Panc1 (cell line): ENCODE results near the gene FYCO1. TPM values are rescaled to one million over a fixed set of nuclear protein-coding genes. Genes with fewer than 3 reads are reported as not detected.

ENCODE experiments used
- ATAC-seq: fragments of 200-7000 bp; cut with Tn5 transposase; 2 replicates; pipeline ENCODE4 v1.9.1; 2020; ENCODE audit warnings: mild to moderate bottlenecking, moderate library complexity
- BruUV-seq: library from RNA; stranded (reverse); fragments of 400-500 nt; replicated peaks from 2 replicates; lab custom pipeline; 2021; lab: Mats Ljungman, UMichigan
- CTCF ChIA-PET: fragments of 300-600 bp; sonication (Branson Sonifier 250); formaldehyde crosslinking; loops from one replicate; lab custom pipeline; 2022; ENCODE audit warnings: antibody characterized with exemption; lab: Charles Lee
- POLR2A ChIA-PET: fragments of 300-600 bp; sonication (Branson Sonifier 250); formaldehyde crosslinking; loops from one replicate; lab custom pipeline; 2022; ENCODE audit warnings: antibody characterized with exemption; lab: Charles Lee
- DNase-seq: peaks from one replicate; pipeline ENCODE4 v3.0.0-alpha.2; 2010; ENCODE audit warnings: low read depth, low spot score
- H3K27ac ChIP-seq: 2 replicates; pipeline ENCODE4 v1.5.1; 2011; ENCODE audit warnings: mild to moderate bottlenecking, low read length, inconsistent platforms
- H3K27me3 ChIP-seq: fragments of 200-500 bp; sonication (Bioruptor generic); 2 replicates; pipeline ENCODE4 v1.6.0; 2014; ENCODE audit warnings: low read length, inconsistent platforms; ENCODE audit not compliant: control insufficient read depth, insufficient read depth
- H3K36me3 ChIP-seq: fragments of 200-500 bp; sonication (Bioruptor generic); 2 replicates; pipeline ENCODE4 v1.5.1; 2014; ENCODE audit warnings: inconsistent platforms, mild to moderate bottlenecking, low read length, moderate library complexity; ENCODE audit not compliant: control insufficient read depth, insufficient read depth
- H3K4me1 ChIP-seq: 2 replicates; pipeline ENCODE4 v1.5.1; 2011; ENCODE audit warnings: inconsistent platforms, mild to moderate bottlenecking, low read length, moderate library complexity; ENCODE audit not compliant: control insufficient read depth, insufficient read depth
- H3K4me3 ChIP-seq, 2 experiments: 2 replicates each; pipeline ENCODE4 v1.5.1; 2011 to 2012; ENCODE audit warnings: low read depth in 2 of 2, low read length in 2 of 2, mild to moderate bottlenecking in 2 of 2, inconsistent platforms in 1 of 2, moderate library complexity in 1 of 2
- H3K9me3 ChIP-seq: fragments of 200-500 bp; sonication (Bioruptor generic); 2 replicates; pipeline ENCODE4 v1.5.1; 2014; ENCODE audit warnings: low read depth, mild to moderate bottlenecking, inconsistent platforms, low read length, moderate library complexity; ENCODE audit not compliant: control insufficient read depth, insufficient read depth
- CTCF ChIP-seq: fragments of 450-650 bp; IDR thresholded peaks from 2 replicates; pipeline ENCODE4 v1.5.1; 2017; ENCODE audit warnings: mild to moderate bottlenecking
- POLR2AphosphoS5 ChIP-seq: IDR thresholded peaks from 2 replicates; pipeline ENCODE4 v1.6.1; 2012; ENCODE audit warnings: mild to moderate bottlenecking, low read depth, low read length, moderate library complexity
- REST ChIP-seq, 2 experiments: IDR thresholded peaks; 2 replicates each; pipeline ENCODE4 v1.6.1; 2011 to 2012; ENCODE audit warnings: low read depth in 2 of 2, control low read depth in 1 of 2, low read length in 1 of 2, mild to moderate bottlenecking in 1 of 2, moderate library complexity in 1 of 2; ENCODE audit not compliant: insufficient read depth in 1 of 2
- SIN3A ChIP-seq: IDR thresholded peaks from 2 replicates; pipeline ENCODE4 v1.6.1; 2012; ENCODE audit warnings: low read depth, mild to moderate bottlenecking, low read length, moderate library complexity, borderline replicate concordance; ENCODE audit not compliant: insufficient read depth
- TCF7L2 ChIP-seq: IDR thresholded peaks from 2 replicates; pipeline ENCODE4 v1.6.1; 2011; ENCODE audit warnings: mild to moderate bottlenecking, low read depth, low read length, inconsistent platforms
- in situ Hi-C: cut with HindIII; loops from 2 replicates; pipeline ENCODE4 v1.10.0; 2016; ENCODE audit warnings: low sequenced_read_pairs, low pct_unique_long_range_greater_than_20kb
- intact Hi-C: fragments of 100-400 bp; cut with micrococcal nuclease; formaldehyde crosslinking; loops from one replicate; pipeline ENCODE4 v1.10.0; 2022; ENCODE audit not compliant: unreplicated experiment
- total RNA-seq: library from RNA; stranded (reverse); gene quantifications from one replicate; pipeline ENCODE4 v1.2.1, GENCODE V29; 2021; ENCODE audit not compliant: unreplicated experiment

The FYCO1 gene
- total RNA-seq, 1 experiment from 2014 or later = 8.7 TPM

- ATAC-seq (no peak), DNase-seq (no peak)
- no peaks in the 10 kb centered on the region for H3K9me3 ChIP-seq
- in situ Hi-C loops = no loop called here
- CTCF ChIA-PET = interaction anchor here (3.0 kb wide), 1 partner anchor 138 kb away, joined by 19 read pairs; no protein-coding TSS in a partner anchor
- H3K27ac ChIP-seq = no peak overlapping the region
- no peak overlapping the region for H3K4me3 ChIP-seq
- BruUV-seq = no TSS peak
- no peaks in the 10 kb centered on the region for H3K4me1 ChIP-seq
- no peaks in the 10 kb centered on the region for H3K27me3 ChIP-seq
- POLR2A ChIA-PET = no interaction called here
- no peak for TF ChIP-seq CTCF
- TF ChIP-seq TCF7L2 = no peak
- no peak for TF ChIP-seq REST (IDR thresholded peaks at IDR 0.05; ENCODE audit: insufficient read depth in 1 of 2, low read depth in 2 of 2, low read length in 1 of 2)
- no peak for TF ChIP-seq POLR2AphosphoS5
- TF ChIP-seq SIN3A = no peak
- H3K36me3 ChIP-seq = no peaks in the 10 kb centered on the region
- intact Hi-C loops = no loop called here
These were observed 54.8 kb downstream of the FYCO1 start for GRCh38 chr3:45940781-45941365.

- DNase-seq = no peak
- Histone ChIP-seq H3K9me3 (no peaks in the 10 kb centered on the region), H3K4me1 (no peaks in the 10 kb centered on the region), H3K27me3 (no peaks in the 10 kb centered on the region), H3K36me3 (no peaks in the 10 kb centered on the region), H3K27ac (no peak overlapping the region), H3K4me3 (no peak overlapping the region)
- ChIA-PET POLR2A (no interaction called here), CTCF (interaction anchor here (3.0 kb wide), 1 partner anchor 138 kb away, joined by 19 read pairs; no protein-coding TSS in a partner anchor)
- intact Hi-C loops = no loop called here
- BruUV-seq = no TSS peak
- no peak for ATAC-seq
- in situ Hi-C loops = no loop called here
- no peak for TF ChIP-seq POLR2AphosphoS5
- TF ChIP-seq TCF7L2 = no peak
- no peak for TF ChIP-seq CTCF
- TF ChIP-seq SIN3A = no peak
- TF ChIP-seq REST (IDR thresholded peaks at IDR 0.05; ENCODE audit: insufficient read depth in 1 of 2, low read depth in 2 of 2, low read length in 1 of 2) = no peak
These were observed 55.4 kb downstream of the FYCO1 start for GRCh38 chr3:45940004-45940780.
